Stomach (tissue), 9 donors: ENCODE results near the gene SPIN1. TPM values are rescaled to one million over a fixed set of nuclear protein-coding genes. Genes with fewer than 3 reads are reported as not detected.

Experiments
- DNase-seq, 2 donors: peaks; one replicate each; pipeline versions ENCODE4 v3.0.0 to v3.0.0-alpha.2; 2013 to 2019
- H3K27ac ChIP-seq, 5 donors: fragments of 200-600 bp in 4 of 5; sonication (generic) in 4 of 5; one replicate each; pipeline ENCODE4 v1.5.1; 2013 to 2019; ENCODE audit warnings: mild to moderate bottlenecking in 1 of 5, moderate library complexity in 1 of 5
- H3K27me3 ChIP-seq, 3 donors: fragments of 200-600 bp; sonication (generic); one replicate each; pipeline ENCODE4 v1.5.1; 2017 to 2019; ENCODE audit warnings: mixed run types in 1 of 3
- H3K36me3 ChIP-seq, 4 donors: fragments of 200-600 bp; sonication (generic); 1 replicate in 3 of 4; 2 replicates in 1 of 4; pipeline ENCODE4 v1.5.1; 2016 to 2019
- H3K4me1 ChIP-seq, 4 donors: fragments of 200-600 bp; sonication (generic); one replicate each; pipeline ENCODE4 v1.5.1; 2016 to 2019
- H3K4me3 ChIP-seq, 4 donors: fragments of 200-600 bp; sonication (generic) in 3 of 4; one replicate each; pipeline ENCODE4 v1.5.1; 2016 to 2019; ENCODE audit warnings: mild to moderate bottlenecking in 1 of 4
- H3K9me3 ChIP-seq, 4 donors: fragments of 200-600 bp; sonication (generic); one replicate each; pipeline ENCODE4 v1.5.1; 2016 to 2019
- EP300 ChIP-seq: sonication (generic); formaldehyde crosslinking; IDR thresholded peaks from one replicate; pipeline ENCODE4 v1.6.1; 2017; ENCODE audit warnings: antibody characterized with exemption
- POLR2A ChIP-seq, 4 donors: fragments of 450-650 bp; IDR thresholded peaks; one replicate each; pipeline ENCODE4 v1.6.1; 2016; ENCODE audit warnings: antibody characterized with exemption in 4 of 4, control low read depth in 2 of 4, mild to moderate bottlenecking in 1 of 4, moderate library complexity in 1 of 4
- POLR2AphosphoS5 ChIP-seq, 3 donors: sonication (generic); formaldehyde crosslinking; IDR thresholded peaks; one replicate each; pipeline ENCODE4 v1.6.1; 2016; ENCODE audit warnings: antibody characterized with exemption in 3 of 3
- WGBS, 5 donors: extraction: QIAGEN DNeasy Blood & Tissue Kit in 3 of 5; methylation state at CpG; one replicate each; pipeline versions ENCODE4 v1.1.5 to v1.1.7; 2013 to 2018; 5-methylcytosine and 5-hydroxymethylcytosine counted together
- intact Hi-C: fragments of 100-400 bp; cut with DNase I; formaldehyde crosslinking; loops from one replicate; pipeline ENCODE4 v1.15.1; 2023; ENCODE audit warnings: low total_unique reads
- polyA plus RNA-seq, 3 donors: library from polyadenylated mRNA; stranded (reverse); fragments of 200-250 nt; gene quantifications; one replicate each; pipeline ENCODE4 v1.2.3, GENCODE V29; 2013
- total RNA-seq, 5 donors: library from RNA; depleted of rRNA; stranded (reverse); fragments of >200 nt; gene quantifications; one replicate each; pipeline versions ENCODE4 v1.1.0 to v1.2.3, GENCODE V29; 2014 to 2016
- TF ChIP-seq, protein P1 (sequence below), 7 experiments: fragments of 450-650 bp in 4 of 7; fragments of 200-600 bp in 3 of 7; sonication (generic) in 3 of 7; IDR thresholded peaks; one replicate each; pipeline ENCODE4 v1.5.1; 2016 to 2019; ENCODE audit warnings: antibody characterized with exemption in 7 of 7, control low read depth in 2 of 7, mild to moderate bottlenecking in 1 of 7
- donor health status: healthy with polysubstance abuse.
- donor health status: Bipolar disorder and iron deficiency.
- donor health status: healthy.

The SPIN1 gene
- total and polyA plus RNA-seq, 8 donors, result 18.3 to 120 (median 33.8) TPM

- H3K36me3 ChIP-seq, result peaks cover 13 to 50% (median 39%) of the 10 kb centered on the region in 4 donors
- peaks cover 0 to 12% (median 5%) of the 10 kb centered on the region in 4 donors for H3K4me1 ChIP-seq
- H3K9me3 ChIP-seq, result no peaks in the 10 kb centered on the region
- WGBS, 5 donors, result 90 to 95% (median 94%) methylated on average over 13 of the region's 13 CpGs
- intact Hi-C loops, result no loop called here
- H3K4me3 ChIP-seq, result no peak overlapping the region
- H3K27me3 ChIP-seq, result no peaks in the 10 kb centered on the region
- no peak for DNase-seq
- no peak overlapping the region for H3K27ac ChIP-seq
- TF ChIP-seq POLR2AphosphoS5 (IDR thresholded peaks at IDR 0.05), result no peak
- TF ChIP-seq EP300, result no peak
- TF ChIP-seq, protein P1, sequence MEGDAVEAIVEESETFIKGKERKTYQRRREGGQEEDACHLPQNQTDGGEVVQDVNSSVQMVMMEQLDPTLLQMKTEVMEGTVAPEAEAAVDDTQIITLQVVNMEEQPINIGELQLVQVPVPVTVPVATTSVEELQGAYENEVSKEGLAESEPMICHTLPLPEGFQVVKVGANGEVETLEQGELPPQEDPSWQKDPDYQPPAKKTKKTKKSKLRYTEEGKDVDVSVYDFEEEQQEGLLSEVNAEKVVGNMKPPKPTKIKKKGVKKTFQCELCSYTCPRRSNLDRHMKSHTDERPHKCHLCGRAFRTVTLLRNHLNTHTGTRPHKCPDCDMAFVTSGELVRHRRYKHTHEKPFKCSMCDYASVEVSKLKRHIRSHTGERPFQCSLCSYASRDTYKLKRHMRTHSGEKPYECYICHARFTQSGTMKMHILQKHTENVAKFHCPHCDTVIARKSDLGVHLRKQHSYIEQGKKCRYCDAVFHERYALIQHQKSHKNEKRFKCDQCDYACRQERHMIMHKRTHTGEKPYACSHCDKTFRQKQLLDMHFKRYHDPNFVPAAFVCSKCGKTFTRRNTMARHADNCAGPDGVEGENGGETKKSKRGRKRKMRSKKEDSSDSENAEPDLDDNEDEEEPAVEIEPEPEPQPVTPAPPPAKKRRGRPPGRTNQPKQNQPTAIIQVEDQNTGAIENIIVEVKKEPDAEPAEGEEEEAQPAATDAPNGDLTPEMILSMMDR (IDR thresholded peaks at IDR 0.05), result no peak
- no peak for TF ChIP-seq POLR2A (IDR thresholded peaks at IDR 0.05)
These were observed 49.2 kb downstream of the SPIN1 start for GRCh38 chr9:88437210-88438146.

DNA sequence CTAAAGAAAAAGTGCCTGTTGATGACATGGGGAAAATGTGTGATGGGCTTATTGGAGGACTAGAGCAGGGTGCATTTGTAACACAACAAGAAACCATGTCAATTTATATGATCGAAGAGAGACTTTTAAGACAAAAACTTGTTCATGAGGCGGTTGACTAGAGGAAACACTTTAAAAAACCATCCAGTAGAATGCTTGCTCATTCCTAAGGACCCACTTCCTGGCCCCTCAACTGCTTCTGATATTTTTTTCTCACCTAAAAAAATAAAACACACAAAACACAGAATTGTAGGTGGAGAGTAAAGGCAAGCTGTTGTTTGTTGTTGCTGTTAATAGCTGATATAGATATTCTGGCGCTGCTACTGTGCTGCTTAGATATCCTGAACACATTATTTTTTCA, 50.6 kb downstream of the SPIN1 start:
- H3K36me3 ChIP-seq, result peaks cover 5 to 37% (median 26%) of the 10 kb centered on the region in 4 donors
- H3K4me3 ChIP-seq, result no peak overlapping the region
- no peak overlapping the region for H3K27ac ChIP-seq
- no peaks in the 10 kb centered on the region for H3K27me3 ChIP-seq
- H3K4me1 ChIP-seq, result peaks cover 0 to 18% (median 7%) of the 10 kb centered on the region in 4 donors
- H3K9me3 ChIP-seq, result no peaks in the 10 kb centered on the region
- intact Hi-C loops, result no loop called here
- TF ChIP-seq POLR2AphosphoS5 (IDR thresholded peaks at IDR 0.05) (no peak), EP300 (no peak), POLR2A (IDR thresholded peaks at IDR 0.05) (no peak)
- TF ChIP-seq, protein P1 (IDR thresholded peaks at IDR 0.05), result no peak
- DNase-seq, result no peak
- WGBS, 5 donors, result 71 to 86% (median 75%) methylated on average over 3 of the region's 3 CpGs

- no peak overlapping the region for H3K4me3 ChIP-seq
- no peaks in the 10 kb centered on the region for H3K9me3 ChIP-seq
- peaks cover 0 to 16% (median 3%) of the 10 kb centered on the region in 4 donors for H3K4me1 ChIP-seq
- 96 to 98% (median 97%) methylated on average over 15 of the region's 15 CpGs for WGBS, 5 donors
- TF ChIP-seq, protein P1 (IDR thresholded peaks at IDR 0.05), result no peak
- TF ChIP-seq POLR2A (IDR thresholded peaks at IDR 0.05), result no peak
- no peak for TF ChIP-seq EP300
- TF ChIP-seq POLR2AphosphoS5 (IDR thresholded peaks at IDR 0.05), result no peak
- no peak overlapping the region for H3K27ac ChIP-seq
- intact Hi-C loops, result no loop called here
- H3K27me3 ChIP-seq, result no peaks in the 10 kb centered on the region
- no peak for DNase-seq
- H3K36me3 ChIP-seq, result peaks cover 5 to 18% (median 9%) of the 10 kb centered on the region in 4 donors
These were observed 53.2 kb downstream of the SPIN1 start for GRCh38 chr9:88441301-88442007.

DNA sequence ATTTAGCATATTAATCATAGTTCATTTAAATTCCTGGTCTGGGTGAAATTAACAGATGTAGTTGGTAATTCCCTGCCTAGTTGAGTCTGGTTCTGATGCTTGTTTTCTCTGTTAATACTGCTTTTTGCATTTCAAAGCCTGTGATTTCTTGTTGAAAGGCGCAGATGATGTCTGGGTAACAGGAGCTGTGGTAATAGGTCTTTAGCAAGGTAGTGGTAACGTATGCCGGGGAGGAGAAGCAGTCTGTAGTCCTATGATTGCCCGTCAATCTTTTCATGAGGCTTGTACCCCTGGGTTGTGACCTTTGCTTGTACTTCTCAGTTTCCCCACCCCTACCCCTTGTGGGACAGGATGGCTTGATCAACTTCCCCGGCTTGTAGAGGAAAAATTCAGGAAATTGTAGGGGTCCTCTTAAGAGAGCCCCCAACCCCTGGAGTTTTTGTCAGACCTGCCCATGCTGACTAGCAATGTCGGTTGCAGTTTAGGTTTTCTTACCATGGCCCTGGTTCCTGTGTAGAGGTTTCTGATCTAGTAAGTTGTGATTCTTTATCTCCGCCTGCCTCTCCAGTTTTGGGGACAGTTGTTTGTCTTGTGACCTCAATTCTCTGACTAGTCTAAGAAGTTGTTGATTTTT, 55.4 kb downstream of the SPIN1 start:
- Histone ChIP-seq H3K9me3 (no peaks in the 10 kb centered on the region), H3K4me3 (no peak overlapping the region), H3K27ac (no peak overlapping the region), H3K36me3 (peaks cover 0 to 8% (median 4%) of the 10 kb centered on the region in 4 donors), H3K4me1 (peaks cover 0 to 16% (median 3%) of the 10 kb centered on the region in 4 donors), H3K27me3 (no peaks in the 10 kb centered on the region)
- WGBS, 5 donors, result 82 to 94% (median 89%) methylated on average over 7 of the region's 7 CpGs
- intact Hi-C loops, result no loop called here
- no peak for TF ChIP-seq POLR2AphosphoS5 (IDR thresholded peaks at IDR 0.05)
- no peak for TF ChIP-seq POLR2A (IDR thresholded peaks at IDR 0.05)
- no peak for TF ChIP-seq EP300
- TF ChIP-seq, protein P1 (IDR thresholded peaks at IDR 0.05), result no peak
- DNase-seq, result no peak
